NCI-H2227 (cell line): ENCODE measurements around the gene SMC1A.
"Not testable (repeated sequence)": the region's sequence is repeated elsewhere in the genome, so short reads cannot be mapped to it uniquely, and the experiment has no call there.

ENCODE experiments used
- DNase-seq: peaks from one replicate; lab custom pipeline; 2025; ENCODE audit not compliant: unreplicated experiment; lab: John Stamatoyannopoulos, UW

SMC1A gene

GRCh38 chrX:53422086-53422860, at the start of gene SMC1A:
Gene SMC1A (minus strand): TSS chrX:53422654. CDS start chrX:53422600, 54 bp downstream.
- peak; percentile 99 for DNase-seq

- no peak for DNase-seq
These were observed 48.9 kb upstream of the SMC1A start for GRCh38 chrX:53471346-53471745.

- not testable (repeated sequence) for DNase-seq
These were observed 46.2 kb upstream of the SMC1A start for GRCh38 chrX:53468659-53469058.

GRCh38 chrX:53458082-53458481, 35.6 kb upstream of the SMC1A start:
- DNase-seq = no peak

GRCh38 chrX:53456254-53456653, 33.8 kb upstream of the SMC1A start:
- DNase-seq = no peak

- DNase-seq = no peak
These were observed 30.4 kb upstream of the SMC1A start for GRCh38 chrX:53452812-53453211.

- DNase-seq = no peak
These were observed 27.2 kb upstream of the SMC1A start for GRCh38 chrX:53449632-53450031.

GRCh38 chrX:53447441-53447840, 25.0 kb upstream of the SMC1A start:
- DNase-seq = no peak

- peak; percentile 49 for DNase-seq
These were observed 23.5 kb upstream of the SMC1A start for GRCh38 chrX:53445977-53446376.

GRCh38 chrX:53442322-53442631, 19.8 kb upstream of the SMC1A start:
- no peak for DNase-seq

- DNase-seq = peak; percentile 90
These were observed 19.3 kb upstream of the SMC1A start for GRCh38 chrX:53441531-53442321.

- no peak for DNase-seq
These were observed 18.4 kb upstream of the SMC1A start for GRCh38 chrX:53440621-53441517.

GRCh38 chrX:53440101-53440500, 17.6 kb upstream of the SMC1A start:
- no peak for DNase-seq

- DNase-seq = no peak
These were observed 16.4 kb upstream of the SMC1A start for GRCh38 chrX:53438832-53439230.

GRCh38 chrX:53438174-53438831, 15.8 kb upstream of the SMC1A start:
- peak; percentile 93 for DNase-seq

- no peak for DNase-seq
These were observed 14.8 kb upstream of the SMC1A start for GRCh38 chrX:53437206-53437605.

GRCh38 chrX:53435997-53436396, 13.5 kb upstream of the SMC1A start:
- peak; percentile 84 for DNase-seq

GRCh38 chrX:53433651-53434639, 11.5 kb upstream of the SMC1A start, which contains the start of gene HSD17B10:
Gene HSD17B10 (minus strand): TSS chrX:53434370. CDS start chrX:53434345, 25 bp downstream.
- DNase-seq = peak; percentile 96

- DNase-seq = no peak
These were observed 7.8 kb upstream of the SMC1A start for GRCh38 chrX:53430231-53430630.

GRCh38 chrX:53429755-53430154, 7.3 kb upstream of the SMC1A start:
- DNase-seq = no peak
